Measurements from ENCODE around the gene KCNQ2.

DNA sequence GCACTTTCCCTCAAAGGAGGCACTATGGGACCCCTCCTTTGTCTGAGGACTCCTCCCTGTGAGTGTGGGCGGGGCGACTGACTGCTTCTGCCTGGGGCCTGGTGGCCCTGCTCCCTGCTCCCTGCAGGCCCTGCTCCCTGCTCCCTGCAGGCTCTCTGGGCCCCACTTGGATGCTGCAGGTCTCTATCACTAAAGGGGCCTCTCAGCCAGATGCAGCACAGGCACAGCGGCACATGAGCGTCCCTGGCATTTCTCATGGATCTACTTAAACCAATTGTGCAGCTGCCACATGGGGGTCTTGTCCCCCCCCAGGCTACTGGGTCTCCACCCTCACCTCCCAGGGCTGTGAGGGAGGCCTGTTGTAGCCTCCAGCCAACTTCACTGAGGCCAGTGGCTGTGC, 18.6 kb upstream of the KCNQ2 start:
- TF ChIP-seq CTCF (IDR thresholded peaks at IDR 0.05; ENCODE audit: low read length) (no peak), EZH2 (IDR thresholded peaks at IDR 0.05; ENCODE audit: borderline replicate concordance, low read length) (no peak)
